ENCODE results near the gene VPS35L. TPM values are rescaled to one million over a fixed set of nuclear protein-coding genes. Genes with fewer than 3 reads are reported as not detected.

The VPS35L gene
- total and polyA plus RNA-seq, 2 of the 13 experiments (the other 11 are each of a cell fraction or from before 2014, with no cell fraction given): 1.4 to 1.6 TPM

DNA sequence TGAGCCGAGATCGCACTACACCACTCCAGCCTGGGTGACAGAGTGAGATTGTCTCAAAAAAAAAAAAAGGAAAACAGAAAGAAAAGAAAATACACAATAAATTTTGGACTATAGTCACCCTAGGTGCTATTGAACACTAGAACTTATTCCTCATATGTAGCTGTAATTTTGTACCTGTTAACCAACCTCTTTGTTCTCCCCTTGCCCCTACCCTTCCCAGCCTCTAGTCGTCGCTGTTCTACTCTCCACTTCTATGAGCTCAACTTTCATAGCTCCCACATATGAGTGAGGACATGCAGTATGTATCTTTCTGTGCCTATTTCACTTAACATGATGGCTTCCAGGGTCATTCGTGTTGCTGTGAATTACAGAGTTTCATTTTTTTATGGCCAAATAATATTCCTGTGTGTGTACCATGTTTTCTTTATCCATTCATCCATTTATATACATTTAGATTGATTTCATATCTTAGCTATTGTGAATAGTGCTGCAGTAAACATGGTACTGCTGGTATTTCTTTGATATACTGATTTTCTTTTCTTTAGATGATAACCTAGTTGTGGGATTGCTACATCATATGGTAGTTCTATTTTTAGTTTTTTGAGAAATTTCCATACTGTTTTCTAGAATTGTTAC lies 28.3 kb downstream of the VPS35L start:
- Histone ChIP-seq H3K79me2 (ENCODE audit: insufficient read depth, low read length) (no peaks in the 10 kb centered on the region), H3K4me3 (replicated peaks in 1 of 3; ENCODE audit: insufficient read depth in 1 of 3, low read depth in 2 of 3, low read length in 3 of 3) (no peak overlapping the region), H3K27me3 (ENCODE audit: control insufficient read depth in 1 of 2, insufficient read depth in 2 of 2, low read length in 2 of 2) (no peaks in the 10 kb centered on the region), H2AFZ (ENCODE audit: low read length) (no peak overlapping the region), H3K9ac (ENCODE audit: insufficient read depth, low read depth, low read length) (no peak overlapping the region), H4K20me1 (ENCODE audit: insufficient read depth, low read length) (no peaks in the 10 kb centered on the region), H3K36me3 (replicated peaks in 1 of 2; ENCODE audit: control insufficient read depth in 1 of 2, insufficient read depth in 2 of 2, low read length in 2 of 2) (no peaks in the 10 kb centered on the region), H3K4me2 (ENCODE audit: low read depth, low read length) (no peak overlapping the region), H3K9me3 (ENCODE audit: low read length) (peaks cover 10% of the 10 kb centered on the region), H3K4me1 (ENCODE audit: insufficient read depth, low read length) (0 out of 2 replicates have a peak, but pooled peaks cover 6% of the 10 kb centered on the region), H3K27ac (ENCODE audit: extremely low read length, insufficient read depth, low read length) (no peak overlapping the region)
- ChIA-PET POLR2A (interaction anchor here (0.6 to 1.1 kb wide), 3 partner anchors 12 to 29 kb away, joined by 3 to 7 read pairs (median 3); partner anchors contain the start of gene VPS35L), CTCF (ENCODE audit: low intra/inter-chr PET ratio, low total read pairs) (interaction anchor here (0.6 to 2.7 kb wide), 3 partner anchors 17 to 302 kb away, joined by 3 to 17 read pairs (median 5); no protein-coding TSS in a partner anchor)
- 39% methylated on average over 5 of the region's 5 CpGs for WGBS (ENCODE audit: low lambda C conversion rate)
- in situ Hi-C loops (cut with HindIII; ENCODE audit: extremely low pct_ligation_motif_present, low pct_unique_long_range_greater_than_20kb): loop anchor here (25.0 kb wide), 2 partner anchors 729 to 804 kb away; no protein-coding TSS in a partner anchor
- FAIRE-seq (peak; percentile 79), ATAC-seq (peak; percentile 98), DNase-seq (ENCODE audit: low spot score) (peak; percentile 77)
- intact Hi-C loops (cut with micrococcal nuclease; ENCODE audit: unreplicated experiment): loop anchor here (1.0 kb wide), 1 partner anchor 303 kb away; no protein-coding TSS in a partner anchor
- no TSS peak for BruUV-seq (replicated peaks)
- TF ChIP-seq ZNF362 (CRISPR knock-in tag; IDR thresholded peaks at IDR 0.05; ENCODE audit: borderline replicate concordance) (no peak), HOMEZ (CRISPR knock-in tag; IDR thresholded peaks at IDR 0.05; ENCODE audit: low read depth) (0 out of 2 replicates have a peak, but pooled peaks have one; percentile 16), ATF1 (CRISPR knock-in tag; IDR thresholded peaks at IDR 0.05) (0 out of 2 replicates have a peak, but pooled peaks have one; percentile 30), SMC3 (IDR thresholded peaks at IDR 0.05; ENCODE audit: low read length) (peak; percentile 69), ZSCAN25 (CRISPR knock-in tag; IDR thresholded peaks at IDR 0.05) (no peak), TOE1 (CRISPR knock-in tag; IDR thresholded peaks at IDR 0.05) (peak; percentile 36; the same call in 1 of the 2 replicates), PATZ1 (CRISPR knock-in tag; IDR thresholded peaks at IDR 0.05) (0 out of 2 replicates have a peak, but pooled peaks have one; percentile 13), XRCC5 (optimal IDR thresholded peaks at IDR 0.05; ENCODE audit: low read length) (peak; percentile 62), ZFY (CRISPR knock-in tag; IDR thresholded peaks at IDR 0.05) (no peak), CTCF (CRISPR knock-in tag; IDR thresholded peaks at IDR 0.05) (peak; percentile 90), STAG1 (CRISPR knock-in tag; IDR thresholded peaks at IDR 0.05) (peak; percentile 67), DRAP1 (CRISPR knock-in tag; IDR thresholded peaks at IDR 0.05) (0 out of 2 replicates have a peak, but pooled peaks have one; percentile 9), MAZ (IDR thresholded peaks at IDR 0.05; ENCODE audit: borderline replicate concordance, low read depth, low read length) (0 out of 2 replicates have a peak, but pooled peaks have one; percentile 45), MAZ (CRISPR knock-in tag; IDR thresholded peaks at IDR 0.05; ENCODE audit: low read depth) (no peak), ZSCAN12 (CRISPR knock-in tag; IDR thresholded peaks at IDR 0.05) (no peak), GATAD2A (CRISPR knock-in tag; IDR thresholded peaks at IDR 0.05) (0 out of 2 replicates have a peak, but pooled peaks have one; percentile 22)

All from HepG2 (cell line).